NT2/D1 (cell line): ENCODE data around the gene SUSD3.

Source experiments
- YY1 ChIP-seq: IDR thresholded peaks from 2 replicates; pipeline ENCODE4 v1.6.1; 2011; ENCODE audit not compliant: insufficient read length, insufficient read depth
- ZNF274 ChIP-seq: IDR thresholded peaks from 2 replicates; pipeline ENCODE4 v1.6.1; 2011; ENCODE audit warnings: mild to moderate bottlenecking, low read depth, low read length

GRCh38 chr9:93060746-93061259 lies 2.3 kb downstream of the SUSD3 start:
- no peak for TF ChIP-seq ZNF274
- no peak for TF ChIP-seq YY1
